B cell (primary cell): Measurements from ENCODE around the gene RIPOR2. TPM values are rescaled to one million over a fixed set of nuclear protein-coding genes. Genes with fewer than 3 reads are reported as not detected.

Experiments
- ATAC-seq: fragments of 200-7000 bp; cut with Tn5 transposase; one replicate; pipeline ENCODE4 v1.10.0; 2021; ENCODE audit warnings: low read depth, mild to moderate bottlenecking, moderate number of reproducible peaks, moderate library complexity
- CTCF ChIA-PET: fragments of 350-600 bp; sonication (Branson Sonifier 250); formaldehyde crosslinking; loops from one replicate; lab custom pipeline; 2021; ENCODE audit warnings: antibody characterized with exemption, inconsistent platforms; lab: Charles Lee
- POLR2A ChIA-PET: fragments of 350-600 bp; sonication (Branson Sonifier 250); formaldehyde crosslinking; loops from one replicate; lab custom pipeline; 2021; ENCODE audit warnings: antibody characterized with exemption; lab: Charles Lee
- DNase-seq: peaks from one replicate; pipeline ENCODE4 v3.0.0; 2013
- H2AFZ ChIP-seq: 2 replicates; pipeline ENCODE4 v1.6.1; 2012; ENCODE audit warnings: mild to moderate bottlenecking, low read depth, low read length; ENCODE audit not compliant: insufficient read depth, poor library complexity, severe bottlenecking
- H3K27ac ChIP-seq, 2 donors: 1 replicate in 1 of 2; 2 replicates in 1 of 2; pipeline ENCODE4 v1.5.1; 2012 to 2013; ENCODE audit warnings: low read length in 2 of 2, mild to moderate bottlenecking in 2 of 2, moderate library complexity in 1 of 2
- H3K27me3 ChIP-seq, 4 experiments: fragments of 200-600 bp in 1 of 4; sonication (generic) in 1 of 4; replicated peaks in 1 of 4; 1 replicate in 2 of 4; 2 replicates in 2 of 4; pipeline versions ENCODE4 v1.6.1 to v1.7.0; 2013 to 2016; ENCODE audit warnings: low read length in 3 of 4, mild to moderate bottlenecking in 2 of 4, mixed read lengths in 1 of 4, moderate library complexity in 1 of 4; ENCODE audit not compliant: insufficient read depth in 4 of 4, control insufficient read depth in 3 of 4; ENCODE audit errors: control extremely low read depth in 1 of 4
- H3K36me3 ChIP-seq, 2 experiments: replicated peaks in 1 of 2; 1 replicate in 1 of 2; 2 replicates in 1 of 2; pipeline versions ENCODE4 v1.6.1 to v1.7.1; 2013; ENCODE audit warnings: low read length in 1 of 2; ENCODE audit not compliant: insufficient read depth in 2 of 2, control insufficient read depth in 1 of 2; ENCODE audit errors: control extremely low read depth in 1 of 2, extremely low read depth in 1 of 2
- H3K4me1 ChIP-seq, 2 donors: fragments of 200-600 bp in 1 of 2; sonication (generic) in 1 of 2; 1 replicate in 1 of 2; 2 replicates in 1 of 2; pipeline versions ENCODE4 v1.5.1 to v1.6.1; 2013 to 2017; ENCODE audit warnings: low read length in 2 of 2; ENCODE audit not compliant: control insufficient read depth in 2 of 2, insufficient read depth in 2 of 2
- H3K4me2 ChIP-seq: replicated peaks from 2 replicates; pipeline ENCODE3; 2012; ENCODE audit warnings: mild to moderate bottlenecking, low read depth, low read length; ENCODE audit not compliant: poor library complexity, severe bottlenecking
- H3K4me3 ChIP-seq, 5 experiments: fragments of 200-600 bp in 1 of 5; sonication (generic) in 1 of 5; 1 replicate in 3 of 5; 2 replicates in 2 of 5; pipeline versions ENCODE4 v1.5.1 to v1.7.0; 2011 to 2016; ENCODE audit warnings: low read length in 4 of 5, mild to moderate bottlenecking in 4 of 5, low read depth in 2 of 5, control low read depth in 1 of 5, moderate library complexity in 1 of 5; ENCODE audit not compliant: insufficient read depth in 1 of 5; ENCODE audit errors: control extremely low read depth in 1 of 5, extremely low read depth in 1 of 5
- H3K79me2 ChIP-seq: fragments of 200-600 bp; sonication (generic); one replicate; pipeline ENCODE4 v1.6.0; 2016; ENCODE audit warnings: low read length; ENCODE audit not compliant: control insufficient read depth, insufficient read depth
- H3K9ac ChIP-seq: fragments of 200-600 bp; sonication (generic); 2 replicates; pipeline ENCODE4 v1.6.1; 2017; ENCODE audit warnings: mild to moderate bottlenecking, low read length, moderate library complexity
- H3K9me3 ChIP-seq, 3 donors: one replicate each; pipeline versions ENCODE4 v1.6.1 to v1.7.1; 2013; ENCODE audit warnings: low read length in 2 of 3; ENCODE audit not compliant: control insufficient read depth in 2 of 3, insufficient read depth in 1 of 3; ENCODE audit errors: control extremely low read depth in 1 of 3
- H4K20me1 ChIP-seq: 2 replicates; pipeline ENCODE4 v1.6.0; 2012; ENCODE audit warnings: mild to moderate bottlenecking, low read length; ENCODE audit not compliant: insufficient read depth, control insufficient read depth, poor library complexity, severe bottlenecking
- H3K27ac Mint-ChIP-seq: one replicate; pipeline ENCODE4 v1.8.0; 2021; ENCODE audit warnings: mixed read lengths
- H3K27me3 Mint-ChIP-seq: one replicate; pipeline ENCODE4 v1.8.0; 2021; ENCODE audit warnings: mixed read lengths
- H3K4me1 Mint-ChIP-seq: one replicate; pipeline ENCODE4 v1.8.0; 2021; ENCODE audit warnings: mixed read lengths
- H3K4me3 Mint-ChIP-seq: one replicate; pipeline ENCODE4 v1.8.0; 2021; ENCODE audit warnings: mixed read lengths
- H3K9me3 Mint-ChIP-seq: one replicate; pipeline ENCODE4 v1.8.0; 2022; ENCODE audit warnings: mixed read lengths; ENCODE audit not compliant: insufficient read depth
- EZH2 ChIP-seq: IDR thresholded peaks from 2 replicates; pipeline ENCODE4 v1.6.1; 2012; ENCODE audit warnings: borderline replicate concordance, low read depth, mild to moderate bottlenecking, moderate library complexity, low read length; ENCODE audit not compliant: insufficient read depth, poor library complexity, severe bottlenecking
- WGBS: methylation state at CpG from one replicate; pipeline ENCODE4 v1.1.5; 2013; ENCODE audit warnings: missing lambda C conversion rate; ENCODE audit not compliant: insufficient coverage; 5-methylcytosine and 5-hydroxymethylcytosine counted together
- intact Hi-C: fragments of 100-400 bp; cut with micrococcal nuclease; formaldehyde crosslinking; loops from one replicate; pipeline ENCODE4 v1.10.0; 2022
- polyA plus RNA-seq: library from polyadenylated mRNA; depleted of rRNA; stranded (reverse); fragments of >200 nt; gene quantifications from 2 replicates; pipeline ENCODE4 v1.2.3, GENCODE V29; 2012
- total RNA-seq, 2 donors: library from RNA; stranded (reverse); fragments of 120-200 nt in 1 of 2; gene quantifications; 1 replicate in 1 of 2; 2 replicates in 1 of 2; pipeline versions ENCODE4 v1.2.3 to v1.2.4, GENCODE V29; 2013 to 2022
- TF ChIP-seq, protein P1 (sequence below): fragments of 200-600 bp; IDR thresholded peaks from one replicate; pipeline ENCODE4 v1.8.0; 2022; ENCODE audit warnings: antibody characterized with exemption, mild to moderate bottlenecking

RIPOR2 gene
- total and polyA plus RNA-seq, 2 donors (not counting 1 experiment from before 2014, with no cell fraction given) = 300 to 430 TPM

DNA sequence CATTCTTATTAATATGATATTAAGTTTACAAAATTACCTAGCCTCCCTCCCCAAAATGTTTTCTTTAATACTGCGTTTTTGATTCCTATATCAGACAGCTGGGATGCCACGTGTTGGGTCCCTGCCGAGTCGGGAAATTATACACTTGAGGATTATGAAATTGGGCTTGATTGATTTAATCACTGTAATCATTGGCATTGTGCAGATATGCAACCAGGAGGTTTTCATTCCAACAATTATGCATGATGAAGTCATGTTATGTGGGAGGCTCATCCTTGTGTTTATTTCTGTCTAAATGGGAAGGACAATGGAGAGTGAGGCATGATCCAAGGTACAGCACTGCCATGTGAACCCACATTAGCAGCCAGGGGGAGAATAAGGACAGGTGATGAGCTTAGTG, 30.6 kb upstream of the RIPOR2 start:
- ATAC-seq (no peak), DNase-seq (no peak)
- ChIA-PET CTCF (interaction anchor here (0.6 to 4.8 kb wide), 8 partner anchors 9 to 111 kb away, joined by 3 to 26 read pairs (median 4); partner anchors contain the start of gene RIPOR2), POLR2A (interaction anchor here (1.1 to 1.8 kb wide), 2 partner anchors 14 to 33 kb away, joined by 4 read pairs; no protein-coding TSS in a partner anchor)
- intact Hi-C loops = no loop called here
- Mint-ChIP-seq H3K27ac (no peak overlapping the region), H3K4me1 (peaks cover 83% of the 10 kb centered on the region), H3K4me3 (no peak overlapping the region), H3K9me3 (no peaks in the 10 kb centered on the region), H3K27me3 (no peaks in the 10 kb centered on the region)
- Histone ChIP-seq H3K79me2 (peaks cover 93% of the 10 kb centered on the region), H3K36me3 (no peaks in the 10 kb centered on the region), H3K27ac (no peak overlapping the region), H3K9me3 (no peaks in the 10 kb centered on the region), H3K9ac (no peak overlapping the region), H3K4me1 (peaks cover 47 to 59% of the 10 kb centered on the region in 2 donors), H3K4me3 (no peak overlapping the region), H2AFZ (no peak overlapping the region), H4K20me1 (no peaks in the 10 kb centered on the region), H3K4me2 (no peak overlapping the region), H3K27me3 (no peaks in the 10 kb centered on the region)
- TF ChIP-seq, protein P1, sequence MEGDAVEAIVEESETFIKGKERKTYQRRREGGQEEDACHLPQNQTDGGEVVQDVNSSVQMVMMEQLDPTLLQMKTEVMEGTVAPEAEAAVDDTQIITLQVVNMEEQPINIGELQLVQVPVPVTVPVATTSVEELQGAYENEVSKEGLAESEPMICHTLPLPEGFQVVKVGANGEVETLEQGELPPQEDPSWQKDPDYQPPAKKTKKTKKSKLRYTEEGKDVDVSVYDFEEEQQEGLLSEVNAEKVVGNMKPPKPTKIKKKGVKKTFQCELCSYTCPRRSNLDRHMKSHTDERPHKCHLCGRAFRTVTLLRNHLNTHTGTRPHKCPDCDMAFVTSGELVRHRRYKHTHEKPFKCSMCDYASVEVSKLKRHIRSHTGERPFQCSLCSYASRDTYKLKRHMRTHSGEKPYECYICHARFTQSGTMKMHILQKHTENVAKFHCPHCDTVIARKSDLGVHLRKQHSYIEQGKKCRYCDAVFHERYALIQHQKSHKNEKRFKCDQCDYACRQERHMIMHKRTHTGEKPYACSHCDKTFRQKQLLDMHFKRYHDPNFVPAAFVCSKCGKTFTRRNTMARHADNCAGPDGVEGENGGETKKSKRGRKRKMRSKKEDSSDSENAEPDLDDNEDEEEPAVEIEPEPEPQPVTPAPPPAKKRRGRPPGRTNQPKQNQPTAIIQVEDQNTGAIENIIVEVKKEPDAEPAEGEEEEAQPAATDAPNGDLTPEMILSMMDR = no peak
- no peak for TF ChIP-seq EZH2
- no CpG with 5 or more reads among the region's 4 CpGs for WGBS

DNA sequence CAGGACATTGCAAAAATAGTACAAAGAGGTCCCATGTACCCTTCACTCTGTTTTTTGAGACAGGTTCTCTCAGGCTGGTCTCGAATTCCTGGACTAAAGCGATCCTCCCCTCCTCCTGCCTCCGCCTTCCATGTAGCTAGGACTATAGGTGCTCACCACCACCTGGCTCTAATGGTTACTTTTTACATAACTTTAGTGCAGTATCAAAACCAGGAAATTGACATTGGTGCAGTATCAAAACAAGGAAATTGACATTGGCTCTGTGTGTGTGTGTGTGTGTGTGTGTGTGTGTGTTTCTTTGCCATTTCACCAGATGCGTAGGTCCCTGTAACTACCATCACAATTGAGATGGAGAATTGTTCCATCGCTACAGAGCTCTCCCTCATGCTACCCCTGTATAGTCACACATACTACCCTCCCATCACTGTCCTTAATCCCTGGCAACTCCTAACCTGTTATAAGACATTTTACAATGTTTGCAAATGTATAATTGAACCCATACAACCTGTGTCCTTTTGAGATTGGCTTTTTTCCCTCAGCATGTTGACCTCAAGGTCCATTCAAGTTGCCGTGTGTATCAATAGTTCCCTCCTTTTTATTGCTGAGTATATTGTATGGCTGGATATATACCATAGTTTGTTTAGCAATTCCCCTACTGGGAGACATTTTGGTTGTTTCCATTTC, 28.3 kb upstream of the RIPOR2 start:
- WGBS = 100% methylated on average over 3 of the region's 6 CpGs
- TF ChIP-seq EZH2 = no peak
- TF ChIP-seq, protein P1 = no peak

More for the DNA sequence above, 28.3 kb upstream of the RIPOR2 start:
- peak overlapping the region; percentile 21 for H3K27ac Mint-ChIP-seq
- ChIA-PET POLR2A (interaction anchor here (0.6 kb wide), 1 partner anchor 192 kb away, joined by 3 read pairs; no protein-coding TSS in a partner anchor), CTCF (interaction anchor here (1.0 to 4.0 kb wide), 3 partner anchors 14 to 27 kb away, joined by 3 to 22 read pairs (median 3); no protein-coding TSS in a partner anchor)
- H3K9me3 Mint-ChIP-seq = no peaks in the 10 kb centered on the region
- Histone ChIP-seq H3K27me3 (no peaks in the 10 kb centered on the region), H2AFZ (no peak overlapping the region), H3K79me2 (peaks cover 93% of the 10 kb centered on the region), H4K20me1 (no peaks in the 10 kb centered on the region), H3K4me2 (no peak overlapping the region), H3K9ac (no peak overlapping the region), H3K9me3 (peaks cover 0 to 9% (median 4%) of the 10 kb centered on the region in 3 donors), H3K36me3 (no peaks in the 10 kb centered on the region), H3K27ac (no peak overlapping the region), H3K4me1 (peaks cover 61 to 67% of the 10 kb centered on the region in 2 donors), H3K4me3 (no peak overlapping the region)
- intact Hi-C loops = loop anchor here (2.0 kb wide), 1 partner anchor 15 kb away; no protein-coding TSS in a partner anchor
- peaks cover 82% of the 10 kb centered on the region for H3K4me1 Mint-ChIP-seq
- H3K4me3 Mint-ChIP-seq = no peak overlapping the region
- ATAC-seq = no peak
- no peaks in the 10 kb centered on the region for H3K27me3 Mint-ChIP-seq
- DNase-seq = no peak
